Tibial nerve (tissue), 4 donors: Measurements from ENCODE around the gene RBBP7.

Source experiments
- EP300 ChIP-seq, 2 donors: sonication (generic); formaldehyde crosslinking; IDR thresholded peaks; one replicate each; pipeline ENCODE4 v1.6.1; 2017; ENCODE audit warnings: antibody characterized with exemption in 2 of 2, mild to moderate bottlenecking in 1 of 2
- POLR2A ChIP-seq, 2 donors: fragments of 450-650 bp; IDR thresholded peaks; one replicate each; pipeline ENCODE4 v1.6.1; 2017; ENCODE audit warnings: antibody characterized with exemption in 2 of 2, mild to moderate bottlenecking in 2 of 2, moderate library complexity in 2 of 2
- TF ChIP-seq, protein P1 (sequence below), 5 experiments: fragments of 200-600 bp in 3 of 5; fragments of 450-650 bp in 2 of 5; sonication (generic) in 3 of 5; IDR thresholded peaks; one replicate each; pipeline ENCODE4 v1.5.1; 2016 to 2019; ENCODE audit warnings: antibody characterized with exemption in 5 of 5, mild to moderate bottlenecking in 3 of 5, moderate library complexity in 2 of 5

DNA sequence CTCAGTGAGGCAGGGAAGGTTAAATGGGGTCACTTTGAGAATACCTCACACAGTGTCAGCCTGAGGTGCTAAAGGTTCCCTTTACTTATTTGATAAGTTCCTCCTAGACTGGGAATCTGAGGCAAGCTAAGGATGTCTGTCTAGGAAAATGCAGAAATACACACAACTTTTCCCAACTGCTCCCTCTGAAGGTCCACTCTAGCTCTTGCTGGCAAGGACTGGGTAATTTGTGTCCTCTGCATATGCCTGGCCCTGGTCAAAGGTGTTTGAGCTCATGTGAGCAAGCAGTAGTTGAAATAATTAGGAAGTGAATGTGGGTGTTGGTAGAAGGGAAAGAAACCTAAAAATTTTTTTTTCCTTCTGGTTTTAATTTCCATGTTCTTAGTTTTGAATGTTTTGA, 62.6 kb downstream of the RBBP7 start:
- TF ChIP-seq, protein P1, sequence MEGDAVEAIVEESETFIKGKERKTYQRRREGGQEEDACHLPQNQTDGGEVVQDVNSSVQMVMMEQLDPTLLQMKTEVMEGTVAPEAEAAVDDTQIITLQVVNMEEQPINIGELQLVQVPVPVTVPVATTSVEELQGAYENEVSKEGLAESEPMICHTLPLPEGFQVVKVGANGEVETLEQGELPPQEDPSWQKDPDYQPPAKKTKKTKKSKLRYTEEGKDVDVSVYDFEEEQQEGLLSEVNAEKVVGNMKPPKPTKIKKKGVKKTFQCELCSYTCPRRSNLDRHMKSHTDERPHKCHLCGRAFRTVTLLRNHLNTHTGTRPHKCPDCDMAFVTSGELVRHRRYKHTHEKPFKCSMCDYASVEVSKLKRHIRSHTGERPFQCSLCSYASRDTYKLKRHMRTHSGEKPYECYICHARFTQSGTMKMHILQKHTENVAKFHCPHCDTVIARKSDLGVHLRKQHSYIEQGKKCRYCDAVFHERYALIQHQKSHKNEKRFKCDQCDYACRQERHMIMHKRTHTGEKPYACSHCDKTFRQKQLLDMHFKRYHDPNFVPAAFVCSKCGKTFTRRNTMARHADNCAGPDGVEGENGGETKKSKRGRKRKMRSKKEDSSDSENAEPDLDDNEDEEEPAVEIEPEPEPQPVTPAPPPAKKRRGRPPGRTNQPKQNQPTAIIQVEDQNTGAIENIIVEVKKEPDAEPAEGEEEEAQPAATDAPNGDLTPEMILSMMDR (IDR thresholded peaks at IDR 0.05), result no peak
- TF ChIP-seq POLR2A (IDR thresholded peaks at IDR 0.05), result no peak
- no peak for TF ChIP-seq EP300 (IDR thresholded peaks at IDR 0.05)
